Fibroblast of villous mesenchyme (primary cell): ENCODE measurements around the gene NDEL1. TPM values are rescaled to one million over a fixed set of nuclear protein-coding genes. Genes with fewer than 3 reads are reported as not detected.

Experiments
- DNase-seq: peaks from one replicate; pipeline ENCODE4 v3.0.0-alpha.2; 2010; ENCODE audit warnings: low read depth
- H3K4me3 ChIP-seq: 2 replicates; pipeline ENCODE4 v1.5.1; 2011; ENCODE audit warnings: low read depth, mild to moderate bottlenecking, low read length
- CTCF ChIP-seq: IDR thresholded peaks from 2 replicates; pipeline ENCODE4 v1.5.1; 2012; ENCODE audit warnings: low read depth, mild to moderate bottlenecking, low read length; ENCODE audit not compliant: insufficient read depth
- total RNA-seq: library from RNA; depleted of rRNA; stranded (reverse); fragments of >200 nt; gene quantifications from 2 replicates; pipeline ENCODE4 v1.2.3, GENCODE V29; 2012

NDEL1 gene
- total RNA-seq, 1 donor: 87.7 TPM

GRCh38 chr17:8484465-8484864 lies 48.8 kb downstream of the NDEL1 start:
- no peak for DNase-seq
- no peak for TF ChIP-seq CTCF

GRCh38 chr17:8485491-8485890 lies 49.8 kb downstream of the NDEL1 start:
- no peak for TF ChIP-seq CTCF
- no peak overlapping the region for H3K4me3 ChIP-seq
- DNase-seq: no peak

More at GRCh38 chr17:8484465-8484864, 48.8 kb downstream of the NDEL1 start:
- H3K4me3 ChIP-seq: no peak overlapping the region

DNA sequence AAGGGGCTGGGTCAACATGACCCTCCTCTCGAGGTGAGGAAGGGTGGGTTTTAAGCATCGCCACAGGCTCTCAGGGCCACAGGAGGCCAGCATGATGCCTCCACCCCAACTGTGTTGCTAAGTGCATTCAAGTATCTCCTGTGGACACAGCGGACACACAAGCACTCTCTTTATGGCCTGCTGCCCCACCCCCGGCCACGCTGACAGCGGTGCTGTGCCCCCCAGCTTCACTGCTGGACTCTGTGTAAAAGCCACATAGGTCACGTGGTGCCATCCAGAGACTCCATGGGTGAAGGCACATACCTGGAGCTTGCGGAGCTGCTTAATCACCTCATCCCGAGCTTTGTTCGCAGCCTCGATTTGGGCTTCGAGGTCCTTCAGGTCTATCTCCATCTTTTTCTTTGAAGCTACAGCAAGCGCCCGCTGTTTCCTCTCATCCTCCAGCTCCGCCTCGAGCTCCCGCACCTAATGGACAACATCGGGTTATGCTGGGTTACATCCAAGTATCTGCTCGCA lies 51.5 kb downstream of the NDEL1 start:
- DNase-seq: no peak
- H3K4me3 ChIP-seq: no peak overlapping the region
- no peak for TF ChIP-seq CTCF

GRCh38 chr17:8487743-8488142 lies 52.1 kb downstream of the NDEL1 start:
- no peak for TF ChIP-seq CTCF
- no peak overlapping the region for H3K4me3 ChIP-seq
- no peak for DNase-seq

GRCh38 chr17:8488491-8488890 lies 52.8 kb downstream of the NDEL1 start:
- DNase-seq: no peak
- TF ChIP-seq CTCF: no peak

DNA sequence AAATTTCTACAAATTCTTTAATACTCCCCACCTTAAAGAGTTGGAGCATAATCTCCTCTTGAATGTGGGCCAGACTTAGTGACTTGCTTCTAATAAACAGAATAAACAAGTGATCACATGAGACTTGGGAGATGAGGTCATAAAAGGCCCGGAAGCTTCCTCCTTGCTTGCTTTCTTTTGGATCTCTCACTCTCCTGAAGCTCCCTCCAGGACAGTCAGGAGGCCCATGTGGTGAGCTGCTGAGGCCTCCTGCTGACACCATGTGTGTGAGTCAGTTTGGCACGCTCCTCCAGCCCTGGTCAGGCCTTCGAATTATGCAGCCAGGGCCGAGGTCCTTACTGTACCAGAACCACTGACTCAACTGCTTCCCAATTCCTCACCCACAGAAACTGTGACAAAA lies 53.2 kb downstream of the NDEL1 start:
- TF ChIP-seq CTCF: peak; percentile 3
- DNase-seq: peak; percentile 85

More at GRCh38 chr17:8488491-8488890, 52.8 kb downstream of the NDEL1 start:
- H3K4me3 ChIP-seq: no peak overlapping the region

DNA sequence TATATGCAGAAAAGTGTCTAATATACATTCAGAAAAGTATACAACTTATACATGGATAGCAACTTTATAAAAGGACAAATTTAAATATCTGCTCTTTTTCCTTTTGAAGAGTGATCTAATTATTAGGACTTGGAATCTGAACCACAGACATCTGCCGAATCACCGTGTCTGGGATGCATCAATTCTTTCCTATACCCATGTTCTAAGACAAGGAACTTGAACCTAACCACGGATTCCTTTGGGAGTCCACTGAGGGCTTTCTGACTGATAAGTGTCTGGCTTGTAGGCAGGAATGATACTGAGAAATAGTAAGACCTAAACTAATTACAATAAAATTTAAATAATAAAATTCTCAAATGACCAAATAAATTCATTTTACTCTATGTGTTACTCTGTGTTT lies 54.2 kb downstream of the NDEL1 start:
- DNase-seq: no peak
- no peak for TF ChIP-seq CTCF

More for the DNA sequence above, 53.2 kb downstream of the NDEL1 start:
- H3K4me3 ChIP-seq: no peak overlapping the region

More for the DNA sequence above, 54.2 kb downstream of the NDEL1 start:
- H3K4me3 ChIP-seq: no peak overlapping the region
